Esophagus squamous epithelium (tissue), 5 donors: ENCODE results near the gene DLG2. TPM values are rescaled to one million over a fixed set of nuclear protein-coding genes. Genes with fewer than 3 reads are reported as not detected.

ENCODE experiments used
- DNase-seq: peaks from one replicate; lab custom pipeline; 2025; lab: John Stamatoyannopoulos, UW
- H3K27ac ChIP-seq, 4 donors: fragments of 200-600 bp; sonication (generic); one replicate each; pipeline ENCODE4 v1.5.1; 2016 to 2019; ENCODE audit warnings: mild to moderate bottlenecking in 1 of 4
- H3K27me3 ChIP-seq, 4 donors: fragments of 200-600 bp; sonication (generic); 1 replicate in 3 of 4; 2 replicates in 1 of 4; pipeline versions ENCODE4 v1.5.1 to v1.6.0; 2017 to 2021; ENCODE audit warnings: antibody characterized with exemption in 1 of 4
- H3K36me3 ChIP-seq, 3 donors: fragments of 200-600 bp; sonication (generic); one replicate each; pipeline ENCODE4 v1.5.1; 2016 to 2019
- H3K4me1 ChIP-seq, 3 donors: fragments of 200-600 bp; sonication (generic); one replicate each; pipeline ENCODE4 v1.5.1; 2017 to 2019
- H3K4me3 ChIP-seq, 4 donors: fragments of 200-600 bp; sonication (generic); 1 replicate in 3 of 4; 2 replicates in 1 of 4; pipeline ENCODE4 v1.5.1; 2016 to 2019; ENCODE audit warnings: mild to moderate bottlenecking in 2 of 4, moderate library complexity in 1 of 4
- H3K9me3 ChIP-seq, 3 donors: fragments of 200-600 bp; sonication (generic); one replicate each; pipeline ENCODE4 v1.5.1; 2016 to 2019
- POLR2A ChIP-seq, 4 donors: fragments of 450-650 bp; IDR thresholded peaks; one replicate each; pipeline ENCODE4 v1.6.1; 2017; ENCODE audit warnings: antibody characterized with exemption in 4 of 4, mild to moderate bottlenecking in 4 of 4, moderate library complexity in 3 of 4
- WGBS, 2 donors: methylation state at CpG; one replicate each; pipeline ENCODE4 v1.1.5; 2018; 5-methylcytosine and 5-hydroxymethylcytosine counted together
- intact Hi-C: fragments of 100-400 bp; cut with DNase I; formaldehyde crosslinking; loops from one replicate; pipeline ENCODE4 v1.15.0; 2022
- total RNA-seq, 4 donors: library from RNA; depleted of rRNA; stranded (reverse); fragments of >200 nt; gene quantifications; one replicate each; pipeline ENCODE4 v1.1.0, GENCODE V29; 2016
- TF ChIP-seq, protein P1 (sequence below), 6 experiments: fragments of 450-650 bp in 4 of 6; fragments of 200-600 bp in 2 of 6; sonication (generic) in 2 of 6; IDR thresholded peaks; one replicate each; pipeline ENCODE4 v1.5.1; 2016 to 2019; ENCODE audit warnings: antibody characterized with exemption in 6 of 6, mild to moderate bottlenecking in 4 of 6, moderate library complexity in 4 of 6
- donor health status: DM: yes; HTN: yes; CAD: no.

The DLG2 gene
- total RNA-seq, 4 donors from 2014 or later: 2.9 to 27.7 (median 12.6) TPM

DNA sequence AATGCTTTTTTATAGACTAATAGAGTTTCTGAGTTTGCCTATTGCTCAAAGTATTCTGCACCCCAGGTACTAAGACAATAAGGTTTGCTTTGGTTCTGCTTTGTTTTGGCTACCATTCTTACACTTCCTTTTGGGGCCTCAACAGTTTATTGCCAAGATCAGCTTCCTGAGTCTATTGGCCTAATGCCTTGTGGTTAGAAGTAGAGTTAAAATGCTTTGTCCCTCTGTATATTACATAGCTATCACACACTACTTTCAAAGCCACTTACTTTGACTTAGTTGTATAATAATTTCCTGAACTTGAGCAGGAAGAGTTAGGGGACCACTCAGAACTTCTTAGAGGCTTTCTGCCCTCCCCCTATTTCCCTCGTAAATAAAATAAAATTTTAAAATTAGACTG lies 96.5 kb downstream of the DLG2 start:
- Histone ChIP-seq H3K36me3 (no peaks in the 10 kb centered on the region), H3K4me1 (no peaks in the 10 kb centered on the region), H3K27me3 (no peaks in the 10 kb centered on the region), H3K27ac (no peak overlapping the region), H3K9me3 (no peaks in the 10 kb centered on the region), H3K4me3 (no peak overlapping the region)
- no peak for TF ChIP-seq POLR2A (IDR thresholded peaks at IDR 0.05)
- TF ChIP-seq, protein P1, sequence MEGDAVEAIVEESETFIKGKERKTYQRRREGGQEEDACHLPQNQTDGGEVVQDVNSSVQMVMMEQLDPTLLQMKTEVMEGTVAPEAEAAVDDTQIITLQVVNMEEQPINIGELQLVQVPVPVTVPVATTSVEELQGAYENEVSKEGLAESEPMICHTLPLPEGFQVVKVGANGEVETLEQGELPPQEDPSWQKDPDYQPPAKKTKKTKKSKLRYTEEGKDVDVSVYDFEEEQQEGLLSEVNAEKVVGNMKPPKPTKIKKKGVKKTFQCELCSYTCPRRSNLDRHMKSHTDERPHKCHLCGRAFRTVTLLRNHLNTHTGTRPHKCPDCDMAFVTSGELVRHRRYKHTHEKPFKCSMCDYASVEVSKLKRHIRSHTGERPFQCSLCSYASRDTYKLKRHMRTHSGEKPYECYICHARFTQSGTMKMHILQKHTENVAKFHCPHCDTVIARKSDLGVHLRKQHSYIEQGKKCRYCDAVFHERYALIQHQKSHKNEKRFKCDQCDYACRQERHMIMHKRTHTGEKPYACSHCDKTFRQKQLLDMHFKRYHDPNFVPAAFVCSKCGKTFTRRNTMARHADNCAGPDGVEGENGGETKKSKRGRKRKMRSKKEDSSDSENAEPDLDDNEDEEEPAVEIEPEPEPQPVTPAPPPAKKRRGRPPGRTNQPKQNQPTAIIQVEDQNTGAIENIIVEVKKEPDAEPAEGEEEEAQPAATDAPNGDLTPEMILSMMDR (IDR thresholded peaks at IDR 0.05): no peak
- DNase-seq: no peak
- whole genome bisulfite sequencing, 2 donors: 50 to 62% methylated on average over 1 of the region's 1 CpG
- intact Hi-C loops: no loop called here

DNA sequence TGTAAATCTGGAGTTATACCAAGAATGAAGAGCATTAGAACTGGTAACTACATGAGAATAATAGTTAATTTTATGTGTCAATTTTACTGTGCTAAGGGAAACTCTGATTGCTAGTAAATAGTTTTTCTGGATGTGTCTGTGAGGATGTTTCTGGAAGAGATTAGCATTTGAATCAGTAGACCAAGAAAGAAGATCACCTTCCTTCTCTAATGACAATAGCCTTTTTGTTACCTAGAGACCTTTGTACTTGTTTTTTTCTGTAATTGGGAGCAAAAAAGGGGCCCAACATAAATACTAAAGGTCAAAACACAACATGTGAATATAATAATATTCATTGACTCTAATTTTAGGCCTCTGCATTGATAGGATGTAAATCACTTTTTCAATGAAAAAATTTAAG lies 100.6 kb downstream of the DLG2 start:
- TF ChIP-seq, protein P1 (IDR thresholded peaks at IDR 0.05): no peak
- no peak for TF ChIP-seq POLR2A (IDR thresholded peaks at IDR 0.05)
- no peaks in the 10 kb centered on the region for H3K4me1 ChIP-seq
- DNase-seq: no peak
- no peaks in the 10 kb centered on the region for H3K27me3 ChIP-seq
- no peaks in the 10 kb centered on the region for H3K36me3 ChIP-seq
- peaks cover 0 to 9% (median 7%) of the 10 kb centered on the region in 3 donors for H3K9me3 ChIP-seq
- intact Hi-C loops: no loop called here
- no peak overlapping the region for H3K4me3 ChIP-seq
- H3K27ac ChIP-seq: no peak overlapping the region

DNA sequence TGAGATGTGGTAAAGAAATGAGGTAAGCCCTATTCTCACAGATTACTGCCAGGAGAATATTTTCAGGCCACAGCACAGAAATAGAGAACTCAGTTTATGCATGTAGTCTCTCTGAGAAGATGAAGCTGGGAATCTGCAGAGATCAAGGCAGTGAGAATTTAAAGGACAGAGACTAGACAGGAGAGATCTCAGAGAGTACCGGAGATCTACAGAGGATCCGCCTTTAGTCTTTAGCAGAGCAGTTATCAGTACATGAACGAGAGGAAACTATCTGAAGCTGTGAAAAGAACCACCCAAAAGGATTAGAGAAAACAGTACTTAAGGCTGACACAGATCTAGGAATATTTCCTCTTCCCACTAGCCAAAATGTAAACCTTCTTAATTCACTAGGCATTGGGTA lies 101.5 kb downstream of the DLG2 start:
- intact Hi-C loops: no loop called here
- H3K4me3 ChIP-seq: no peak overlapping the region
- WGBS, 2 donors: 52 to 65% methylated on average over 3 of the region's 3 CpGs
- peaks cover 0 to 9% (median 7%) of the 10 kb centered on the region in 3 donors for H3K9me3 ChIP-seq
- H3K27ac ChIP-seq: no peak overlapping the region
- no peaks in the 10 kb centered on the region for H3K36me3 ChIP-seq
- TF ChIP-seq, protein P1 (IDR thresholded peaks at IDR 0.05): no peak
- no peak for TF ChIP-seq POLR2A (IDR thresholded peaks at IDR 0.05)
- DNase-seq: no peak
- no peaks in the 10 kb centered on the region for H3K27me3 ChIP-seq
- H3K4me1 ChIP-seq: no peaks in the 10 kb centered on the region

DNA sequence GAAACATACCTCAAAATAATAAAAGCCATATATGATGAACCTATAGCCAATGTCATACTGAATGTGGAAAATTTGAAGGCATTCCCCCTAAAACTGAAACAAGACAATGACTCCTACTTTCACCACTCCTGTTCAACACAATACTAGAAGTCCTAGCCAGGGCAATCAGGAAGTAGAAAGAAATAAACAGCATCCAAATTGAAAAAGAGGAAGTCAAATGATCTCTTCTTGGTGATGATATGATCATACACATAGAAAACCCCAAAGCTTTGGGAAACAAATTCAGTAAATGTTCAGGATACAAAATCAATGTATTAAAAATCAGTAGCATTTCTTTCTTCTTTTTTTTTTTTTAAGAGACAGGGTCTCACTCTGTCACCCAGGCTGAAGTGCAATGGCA lies 109.9 kb downstream of the DLG2 start:
- TF ChIP-seq, protein P1 (IDR thresholded peaks at IDR 0.05): no peak
- no peak for TF ChIP-seq POLR2A (IDR thresholded peaks at IDR 0.05)
- no peak overlapping the region for H3K4me3 ChIP-seq
- no peak for DNase-seq
- H3K4me1 ChIP-seq: no peaks in the 10 kb centered on the region
- no peak overlapping the region for H3K27ac ChIP-seq
- H3K36me3 ChIP-seq: no peaks in the 10 kb centered on the region
- no peaks in the 10 kb centered on the region for H3K27me3 ChIP-seq
- intact Hi-C loops: no loop called here
- H3K9me3 ChIP-seq: peaks cover 0 to 6% (median 2%) of the 10 kb centered on the region in 3 donors

DNA sequence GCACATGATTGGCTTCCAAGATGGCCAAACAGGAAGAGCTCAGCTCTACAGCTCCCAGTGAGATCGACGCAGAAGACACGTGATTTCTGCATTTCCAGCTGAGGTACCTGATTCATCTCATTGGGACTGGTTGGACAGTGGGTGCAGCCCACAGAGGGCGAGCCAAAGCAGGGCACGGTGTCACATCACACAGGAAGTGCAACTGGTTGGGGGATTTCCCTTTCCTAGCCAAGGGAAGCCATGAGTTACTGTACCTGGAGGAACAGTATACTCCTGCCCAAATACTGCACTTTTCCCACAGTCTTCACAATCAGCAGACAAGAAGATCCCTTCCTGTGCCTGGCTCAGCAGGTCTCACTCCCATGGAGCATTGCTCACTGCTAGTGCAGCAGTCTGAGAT lies 131.2 kb downstream of the DLG2 start:
- no peaks in the 10 kb centered on the region for H3K36me3 ChIP-seq
- DNase-seq: no peak
- H3K4me3 ChIP-seq: no peak overlapping the region
- no peaks in the 10 kb centered on the region for H3K27me3 ChIP-seq
- WGBS, 2 donors: 78 to 90% methylated on average over 3 to 4 of the region's 5 CpGs
- H3K9me3 ChIP-seq: peaks cover 0 to 7% (median 4%) of the 10 kb centered on the region in 3 donors
- H3K4me1 ChIP-seq: no peaks in the 10 kb centered on the region
- intact Hi-C loops: no loop called here
- no peak overlapping the region for H3K27ac ChIP-seq
- TF ChIP-seq, protein P1 (IDR thresholded peaks at IDR 0.05): no peak
- TF ChIP-seq POLR2A (IDR thresholded peaks at IDR 0.05): no peak
